Caco-2 (cell line): ENCODE data around the gene CTXN2. TPM values are rescaled to one million over a fixed set of nuclear protein-coding genes. Genes with fewer than 3 reads are reported as not detected.

Source experiments
- BruUV-seq: library from RNA; stranded (reverse); fragments of 400-500 nt; replicated peaks from 2 replicates; lab custom pipeline; 2021; lab: Mats Ljungman, UMichigan
- CTCF ChIA-PET: fragments of 300-600 bp; sonication (Branson Sonifier 250); formaldehyde crosslinking; loops from one replicate; lab custom pipeline; 2022; ENCODE audit warnings: antibody characterized with exemption; lab: Charles Lee
- POLR2A ChIA-PET: fragments of 300-600 bp; sonication (Branson Sonifier 250); formaldehyde crosslinking; loops from one replicate; lab custom pipeline; 2022; ENCODE audit warnings: antibody characterized with exemption; lab: Charles Lee
- DNase-seq, 2 experiments: peaks; one replicate each; pipeline versions ENCODE4 v3.0.0 to v3.0.0-alpha.2; 2020 to 2022
- H3K27me3 ChIP-seq: replicated peaks from 2 replicates; pipeline ENCODE4 v1.6.0; 2011; ENCODE audit warnings: low read length; ENCODE audit not compliant: control insufficient read depth, insufficient read depth
- H3K36me3 ChIP-seq: 2 replicates; pipeline ENCODE4 v1.5.1; 2011; ENCODE audit warnings: low read length; ENCODE audit not compliant: control insufficient read depth, insufficient read depth
- H3K4me1 ChIP-seq: fragments of 250-450 bp; sonication (Bioruptor Pico); 2 replicates; pipeline ENCODE4 v1.5.1; 2020; ENCODE audit warnings: mild to moderate bottlenecking
- H3K4me3 ChIP-seq: 2 replicates; pipeline ENCODE4 v1.5.1; 2011; ENCODE audit warnings: low read depth, mild to moderate bottlenecking, control low read depth, low read length
- H3K9me3 ChIP-seq: fragments of 250-450 bp; sonication (Bioruptor Pico); 2 replicates; pipeline ENCODE4 v1.5.1; 2020; ENCODE audit warnings: mild to moderate bottlenecking, moderate library complexity
- H3K27ac Mint-ChIP-seq: one replicate; pipeline ENCODE4 v1.8.0; 2022; ENCODE audit warnings: mixed read lengths; ENCODE audit not compliant: unreplicated experiment
- H3K27me3 Mint-ChIP-seq: one replicate; pipeline ENCODE4 v1.8.0; 2022; ENCODE audit warnings: mixed read lengths; ENCODE audit not compliant: insufficient read depth, unreplicated experiment
- H3K36me3 Mint-ChIP-seq: one replicate; pipeline ENCODE4 v1.8.0; 2022; ENCODE audit warnings: mild to moderate bottlenecking, mixed read lengths; ENCODE audit not compliant: insufficient read depth, unreplicated experiment
- H3K4me1 Mint-ChIP-seq: one replicate; pipeline ENCODE4 v1.8.0; 2022; ENCODE audit warnings: low read depth, mixed read lengths; ENCODE audit not compliant: unreplicated experiment
- H3K4me3 Mint-ChIP-seq: one replicate; pipeline ENCODE4 v1.8.0; 2022; ENCODE audit warnings: mild to moderate bottlenecking, moderate library complexity, mixed read lengths; ENCODE audit not compliant: unreplicated experiment
- H3K9me3 Mint-ChIP-seq: one replicate; pipeline ENCODE4 v1.8.0; 2022; ENCODE audit warnings: mixed read lengths; ENCODE audit not compliant: unreplicated experiment
- CTCF ChIP-seq, 2 experiments: fragments of 200-600 bp in 1 of 2; IDR thresholded peaks; 1 replicate in 1 of 2; 2 replicates in 1 of 2; pipeline versions ENCODE4 v1.5.1 to v1.8.0; 2011 to 2022; ENCODE audit warnings: antibody characterized with exemption in 1 of 2, control low read depth in 1 of 2, inconsistent platforms in 1 of 2, low read depth in 1 of 2, low read length in 1 of 2, mild to moderate bottlenecking in 1 of 2, moderate library complexity in 1 of 2; ENCODE audit not compliant: insufficient read depth in 1 of 2, severe bottlenecking in 1 of 2, unreplicated experiment in 1 of 2
- intact Hi-C: fragments of 100-400 bp; cut with micrococcal nuclease; formaldehyde crosslinking; loops from one replicate; pipeline ENCODE4 v1.10.0; 2022; ENCODE audit not compliant: unreplicated experiment
- total RNA-seq: library from RNA; stranded (reverse); gene quantifications from 2 replicates; pipeline ENCODE4 v1.2.3, GENCODE V29; 2022

Gene CTXN2
- total RNA-seq, 1 experiment from 2014 or later = not detected

- no peak for DNase-seq
- no TSS peak for BruUV-seq
- Mint-ChIP-seq H3K9me3 (no peaks in the 10 kb centered on the region), H3K4me1 (no peaks in the 10 kb centered on the region), H3K36me3 (no peaks in the 10 kb centered on the region), H3K4me3 (no peak overlapping the region), H3K27ac (no peak overlapping the region), H3K27me3 (peaks cover 8% of the 10 kb centered on the region)
- Histone ChIP-seq H3K36me3 (no peaks in the 10 kb centered on the region), H3K27me3 (no peaks in the 10 kb centered on the region), H3K4me3 (no peak overlapping the region), H3K4me1 (no peaks in the 10 kb centered on the region), H3K9me3 (no peaks in the 10 kb centered on the region)
- POLR2A ChIA-PET = no interaction called here
- no peak for TF ChIP-seq CTCF (IDR thresholded peaks at IDR 0.05; ENCODE audit: insufficient read depth in 1 of 2, low read depth in 1 of 2, low read length in 1 of 2, severe bottlenecking in 1 of 2, unreplicated experiment in 1 of 2)
- CTCF ChIA-PET = no interaction called here
- intact Hi-C loops = no loop called here
Observed at GRCh38 chr15:48225771-48226170, 34.3 kb downstream of the CTXN2 start.

GRCh38 chr15:48230498-48230897 is 39.0 kb downstream of the CTXN2 start:
- Histone ChIP-seq H3K4me3 (no peak overlapping the region), H3K4me1 (no peaks in the 10 kb centered on the region), H3K27me3 (no peaks in the 10 kb centered on the region), H3K9me3 (no peaks in the 10 kb centered on the region), H3K36me3 (no peaks in the 10 kb centered on the region)
- H3K9me3 Mint-ChIP-seq = no peaks in the 10 kb centered on the region
- intact Hi-C loops = no loop called here
- no peak for TF ChIP-seq CTCF (IDR thresholded peaks at IDR 0.05; ENCODE audit: insufficient read depth in 1 of 2, low read depth in 1 of 2, low read length in 1 of 2, severe bottlenecking in 1 of 2, unreplicated experiment in 1 of 2)
- ChIA-PET CTCF (no interaction called here), POLR2A (no interaction called here)
- H3K27me3 Mint-ChIP-seq = peaks cover 6% of the 10 kb centered on the region
- no TSS peak for BruUV-seq
- H3K27ac Mint-ChIP-seq = no peak overlapping the region
- DNase-seq = no peak
- no peaks in the 10 kb centered on the region for H3K36me3 Mint-ChIP-seq
- no peaks in the 10 kb centered on the region for H3K4me1 Mint-ChIP-seq
- H3K4me3 Mint-ChIP-seq = no peak overlapping the region

GRCh38 chr15:48233246-48233645 is 41.8 kb downstream of the CTXN2 start:
- Mint-ChIP-seq H3K9me3 (no peaks in the 10 kb centered on the region), H3K4me3 (no peak overlapping the region), H3K4me1 (no peaks in the 10 kb centered on the region), H3K27ac (no peak overlapping the region), H3K36me3 (no peaks in the 10 kb centered on the region), H3K27me3 (peaks cover 15% of the 10 kb centered on the region)
- Histone ChIP-seq H3K9me3 (no peaks in the 10 kb centered on the region), H3K4me3 (no peak overlapping the region), H3K27me3 (no peaks in the 10 kb centered on the region), H3K4me1 (no peaks in the 10 kb centered on the region), H3K36me3 (no peaks in the 10 kb centered on the region)
- no TSS peak for BruUV-seq
- no peak for DNase-seq
- TF ChIP-seq CTCF (IDR thresholded peaks at IDR 0.05; ENCODE audit: insufficient read depth in 1 of 2, low read depth in 1 of 2, low read length in 1 of 2, severe bottlenecking in 1 of 2, unreplicated experiment in 1 of 2) = no peak
- CTCF ChIA-PET = no interaction called here
- POLR2A ChIA-PET = no interaction called here
- intact Hi-C loops = no loop called here
